ENCODE results near the gene WWOX.

The WWOX gene

GRCh38 chr16:78368121-78369102 is 269.0 kb downstream of the WWOX start:
- no peak for DNase-seq

- DNase-seq: no peak
Observed at GRCh38 chr16:78372277-78372676, 272.8 kb downstream of the WWOX start.

GRCh38 chr16:78375055-78375679 is 275.7 kb downstream of the WWOX start:
- DNase-seq: no peak

GRCh38 chr16:78376452-78376851 is 277.0 kb downstream of the WWOX start:
- no peak for DNase-seq

GRCh38 chr16:78377312-78377711 is 277.9 kb downstream of the WWOX start:
- no peak for DNase-seq

GRCh38 chr16:78381060-78381459 is 281.6 kb downstream of the WWOX start:
- DNase-seq: no peak

- no peak for DNase-seq
Observed at GRCh38 chr16:78383118-78383517, 283.7 kb downstream of the WWOX start.

- no peak for DNase-seq
Observed at GRCh38 chr16:78385086-78385805, 285.8 kb downstream of the WWOX start.

GRCh38 chr16:78386557-78387324 is 287.3 kb downstream of the WWOX start:
- DNase-seq: no peak

GRCh38 chr16:78389009-78389498 is 289.6 kb downstream of the WWOX start:
- DNase-seq: no peak

GRCh38 chr16:78390092-78390491 is 290.6 kb downstream of the WWOX start:
- DNase-seq: no peak

- no peak for DNase-seq
Observed at GRCh38 chr16:78390508-78391324, 291.3 kb downstream of the WWOX start.

- DNase-seq: no peak
Observed at GRCh38 chr16:78392585-78393195, 293.2 kb downstream of the WWOX start.

GRCh38 chr16:78395035-78395434 is 295.6 kb downstream of the WWOX start:
- no peak for DNase-seq

GRCh38 chr16:78396046-78396445 is 296.6 kb downstream of the WWOX start:
- DNase-seq: no peak

- DNase-seq: no peak
Observed at GRCh38 chr16:78396673-78397072, 297.2 kb downstream of the WWOX start.

GRCh38 chr16:78399384-78399783 is 299.9 kb downstream of the WWOX start:
- no peak for DNase-seq

GRCh38 chr16:78402833-78403232 is 303.4 kb downstream of the WWOX start:
- no peak for DNase-seq

GRCh38 chr16:78405040-78405439 is 305.6 kb downstream of the WWOX start:
- no peak for DNase-seq

- DNase-seq: no peak
Observed at GRCh38 chr16:78405833-78406232, 306.4 kb downstream of the WWOX start.

GRCh38 chr16:78407191-78407590 is 307.7 kb downstream of the WWOX start:
- no peak for DNase-seq
